ENCODE measurements around the gene GPR39. TPM values are rescaled to one million over a fixed set of nuclear protein-coding genes. Genes with fewer than 3 reads are reported as not detected.
A peak's percentile ranks its signal among the peaks of the same experiment; 100 is the strongest.

The GPR39 gene
- total and polyA plus RNA-seq, 8 donors = 0.87 to 16.0 (median 5.5) TPM; not detected in 1

DNA sequence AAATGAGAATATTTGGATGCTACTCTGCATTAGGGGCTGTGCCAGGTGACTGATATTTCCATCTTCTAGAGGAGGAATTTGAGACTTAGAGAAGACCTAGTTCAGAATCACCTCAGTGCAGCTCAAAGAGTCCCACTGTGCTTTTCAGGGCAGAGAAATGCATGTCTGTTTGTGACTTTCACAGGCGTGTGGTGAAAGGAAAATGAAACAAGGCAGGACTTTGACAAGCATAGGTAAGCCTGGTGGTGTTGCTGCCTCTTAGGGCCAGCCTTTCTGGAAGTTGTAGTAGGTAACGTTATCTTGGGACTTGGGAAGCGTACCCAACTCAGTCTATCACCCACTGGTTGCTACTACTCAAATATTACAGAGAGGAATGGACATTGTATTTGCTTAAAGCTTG, 2.6 kb downstream of the GPR39 start:
- no peaks in the 10 kb centered on the region for H3K9me3 ChIP-seq
- no peaks in the 10 kb centered on the region for H3K36me3 ChIP-seq
- intact Hi-C loops (cut with DNase I; ENCODE audit: low total_unique reads) = no loop called here
- H3K27me3 ChIP-seq = peaks cover 0 to 9% (median 0%) of the 10 kb centered on the region in 3 donors
- peak overlapping the region; percentile 13 to 95 (median 89) for H3K27ac ChIP-seq
- DNase-seq = peak in 1 of 2 donors; percentile 26
- peaks cover 31 to 55% (median 40%) of the 10 kb centered on the region in 4 donors for H3K4me1 ChIP-seq
- 26 to 57% (median 38%) methylated on average over 3 of the region's 3 CpGs for WGBS, 5 donors
- H3K4me3 ChIP-seq = peak overlapping the region in 3 of 4 donors; percentile 5 to 55 (median 50)
- TF ChIP-seq POLR2AphosphoS5 (IDR thresholded peaks at IDR 0.05) = peak in 1 of 3 donors; percentile 39
- TF ChIP-seq, protein P1, sequence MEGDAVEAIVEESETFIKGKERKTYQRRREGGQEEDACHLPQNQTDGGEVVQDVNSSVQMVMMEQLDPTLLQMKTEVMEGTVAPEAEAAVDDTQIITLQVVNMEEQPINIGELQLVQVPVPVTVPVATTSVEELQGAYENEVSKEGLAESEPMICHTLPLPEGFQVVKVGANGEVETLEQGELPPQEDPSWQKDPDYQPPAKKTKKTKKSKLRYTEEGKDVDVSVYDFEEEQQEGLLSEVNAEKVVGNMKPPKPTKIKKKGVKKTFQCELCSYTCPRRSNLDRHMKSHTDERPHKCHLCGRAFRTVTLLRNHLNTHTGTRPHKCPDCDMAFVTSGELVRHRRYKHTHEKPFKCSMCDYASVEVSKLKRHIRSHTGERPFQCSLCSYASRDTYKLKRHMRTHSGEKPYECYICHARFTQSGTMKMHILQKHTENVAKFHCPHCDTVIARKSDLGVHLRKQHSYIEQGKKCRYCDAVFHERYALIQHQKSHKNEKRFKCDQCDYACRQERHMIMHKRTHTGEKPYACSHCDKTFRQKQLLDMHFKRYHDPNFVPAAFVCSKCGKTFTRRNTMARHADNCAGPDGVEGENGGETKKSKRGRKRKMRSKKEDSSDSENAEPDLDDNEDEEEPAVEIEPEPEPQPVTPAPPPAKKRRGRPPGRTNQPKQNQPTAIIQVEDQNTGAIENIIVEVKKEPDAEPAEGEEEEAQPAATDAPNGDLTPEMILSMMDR (IDR thresholded peaks at IDR 0.05) = no peak

DNA sequence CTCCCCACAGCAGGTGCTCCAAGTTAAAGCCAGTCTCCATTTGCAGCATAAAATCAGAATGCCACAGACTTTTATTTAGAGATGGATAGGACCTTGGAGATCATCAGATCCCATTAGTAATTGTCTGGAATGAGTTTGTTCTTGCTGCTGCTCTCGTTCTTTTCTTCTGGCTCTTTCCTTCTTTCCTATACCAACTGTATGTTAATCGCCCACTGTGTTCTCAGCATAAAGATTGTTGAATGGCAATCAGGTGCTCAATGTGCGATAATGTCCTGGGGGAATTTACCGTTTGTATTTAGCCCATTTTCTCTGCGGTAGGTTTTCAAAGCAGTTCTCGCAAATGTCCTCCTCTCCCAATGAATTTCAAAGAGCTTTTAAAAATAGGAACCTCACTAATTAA, 3.3 kb downstream of the GPR39 start:
- intact Hi-C loops (cut with DNase I; ENCODE audit: low total_unique reads) = no loop called here
- TF ChIP-seq EP300 (IDR thresholded peaks at IDR 0.05) = no peak
- TF ChIP-seq, protein P1 (IDR thresholded peaks at IDR 0.05) = no peak
- no peak for TF ChIP-seq POLR2A (IDR thresholded peaks at IDR 0.05)
- TF ChIP-seq POLR2AphosphoS5 (IDR thresholded peaks at IDR 0.05) = no peak

DNA sequence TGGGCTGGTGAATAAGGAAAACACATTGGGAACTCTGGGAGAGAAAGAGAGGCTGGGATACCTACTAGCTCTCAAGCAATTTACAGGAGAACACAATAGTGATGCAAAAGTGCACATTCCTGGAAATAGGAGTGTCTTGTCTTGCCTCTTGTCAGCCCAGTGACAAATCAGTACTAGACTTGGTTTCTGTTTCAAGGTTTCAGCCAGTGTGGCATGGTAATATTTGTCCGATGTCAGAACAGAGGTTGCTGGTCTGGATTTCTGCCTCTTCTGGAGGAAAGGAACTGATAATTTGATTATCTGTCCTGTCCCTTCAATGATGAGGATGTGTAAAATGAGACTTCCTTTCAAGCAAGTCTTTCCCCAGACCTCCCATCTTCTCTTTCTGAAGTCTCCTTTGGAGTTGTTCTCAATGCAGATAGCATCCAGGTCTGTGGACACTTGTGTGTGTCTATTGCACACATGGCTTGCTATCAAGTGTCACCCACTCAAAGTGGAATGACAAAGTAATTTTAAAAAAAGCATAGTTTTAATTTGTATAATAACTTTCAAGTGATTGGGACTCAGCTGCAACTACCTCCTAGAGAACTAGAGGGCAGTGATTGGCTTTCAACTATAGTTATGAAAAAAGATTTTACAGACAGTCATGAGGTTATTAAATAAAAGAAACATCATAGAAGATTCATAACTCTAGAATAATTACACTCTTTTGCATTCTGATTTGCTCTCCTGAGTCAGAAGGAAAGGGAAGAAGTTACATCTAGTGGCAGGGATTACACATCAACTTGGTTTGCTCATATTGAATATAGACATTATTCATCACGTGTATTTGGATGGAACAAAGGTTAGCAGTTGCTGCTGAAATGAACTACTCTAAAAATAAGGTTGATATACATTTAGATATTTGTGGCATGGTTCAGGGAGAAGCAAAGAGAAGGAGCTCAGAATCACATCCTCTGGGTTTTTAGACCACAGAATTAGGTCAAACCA, 4.5 kb downstream of the GPR39 start:
- H3K4me3 ChIP-seq = no peak overlapping the region
- H3K36me3 ChIP-seq = no peaks in the 10 kb centered on the region

More for the DNA sequence above, 3.3 kb downstream of the GPR39 start:
- DNase-seq = no peak
- Histone ChIP-seq H3K27me3 (peaks cover 0 to 9% (median 0%) of the 10 kb centered on the region in 3 donors), H3K9me3 (no peaks in the 10 kb centered on the region), H3K27ac (peak overlapping the region in 2 of 5 donors; percentile 94 to 95), H3K4me1 (peaks cover 27 to 55% (median 40%) of the 10 kb centered on the region in 4 donors), H3K36me3 (no peaks in the 10 kb centered on the region), H3K4me3 (peak overlapping the region in 1 of 4 donors; percentile 25)
- 57 to 71% (median 68%) methylated on average over 6 of the region's 6 CpGs for WGBS, 5 donors

DNA sequence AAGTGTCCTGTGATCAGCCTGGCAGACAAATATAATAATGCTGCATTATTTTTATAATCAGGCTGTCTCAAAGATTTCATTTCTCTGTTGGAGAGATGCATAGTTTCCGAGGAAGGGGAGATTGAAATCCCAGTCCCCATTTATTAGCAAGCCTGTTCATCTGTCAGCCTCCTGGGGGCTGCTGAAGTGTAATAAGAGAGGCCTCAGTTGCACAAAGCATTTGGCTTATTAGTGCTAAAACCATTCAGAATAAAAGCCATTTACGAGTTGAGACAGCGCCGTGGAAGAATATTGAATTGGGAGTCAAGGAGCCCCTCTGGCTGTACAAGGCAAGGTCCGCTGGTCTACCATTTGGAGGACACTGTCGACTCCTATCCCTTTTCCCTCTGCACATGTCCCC, 6.1 kb downstream of the GPR39 start:
- DNase-seq = no peak
- H3K27me3 ChIP-seq = no peaks in the 10 kb centered on the region
- H3K4me1 ChIP-seq = peaks cover 2 to 43% (median 18%) of the 10 kb centered on the region in 4 donors
- H3K9me3 ChIP-seq = no peaks in the 10 kb centered on the region
- H3K4me3 ChIP-seq = no peak overlapping the region
- TF ChIP-seq POLR2AphosphoS5 (IDR thresholded peaks at IDR 0.05) (no peak), POLR2A (IDR thresholded peaks at IDR 0.05) (no peak), EP300 (IDR thresholded peaks at IDR 0.05) (no peak)
- TF ChIP-seq, protein P1 (IDR thresholded peaks at IDR 0.05) = no peak
- no peak overlapping the region for H3K27ac ChIP-seq
- intact Hi-C loops (cut with DNase I; ENCODE audit: low total_unique reads) = no loop called here
- H3K36me3 ChIP-seq = no peaks in the 10 kb centered on the region
- 91 to 97% (median 96%) methylated on average over 6 of the region's 6 CpGs for WGBS, 5 donors

More for the DNA sequence above, 4.5 kb downstream of the GPR39 start:
- Histone ChIP-seq H3K27me3 (peaks cover 0 to 5% (median 0%) of the 10 kb centered on the region in 3 donors), H3K9me3 (no peaks in the 10 kb centered on the region), H3K27ac (no peak overlapping the region), H3K4me1 (peaks cover 15 to 55% (median 31%) of the 10 kb centered on the region in 4 donors)
- no peak for TF ChIP-seq EP300 (IDR thresholded peaks at IDR 0.05)
- TF ChIP-seq, protein P1 (IDR thresholded peaks at IDR 0.05) = no peak
- TF ChIP-seq POLR2AphosphoS5 (IDR thresholded peaks at IDR 0.05) = no peak
- TF ChIP-seq POLR2A (IDR thresholded peaks at IDR 0.05) = no peak
- no peak for DNase-seq
- intact Hi-C loops (cut with DNase I; ENCODE audit: low total_unique reads) = no loop called here
- WGBS, 5 donors = 60 to 79% (median 68%) methylated on average over 2 of the region's 2 CpGs
